Measurements from ENCODE around the gene PSORS1C1. TPM values are rescaled to one million over a fixed set of nuclear protein-coding genes. Genes with fewer than 3 reads are reported as not detected.

The PSORS1C1 gene
- total RNA-seq, 1 experiment from 2014 or later: 0.48 TPM

GRCh38 chr6:31125162-31125561 is 10.6 kb downstream of the PSORS1C1 start:
- Histone ChIP-seq H3K23ac (ENCODE audit: insufficient read length, low read depth, low read length) (no peak overlapping the region), H3T11ph (ENCODE audit: low read length) (no peak overlapping the region), H3K56ac (ENCODE audit: insufficient read length, low read depth, low read length) (no peak overlapping the region), H3K9me3 (ENCODE audit: control insufficient read depth, low read depth, low read length) (no peaks in the 10 kb centered on the region), H4K8ac (replicated peaks; ENCODE audit: insufficient read length, low read depth, low read length) (no peak overlapping the region), H3K9ac (ENCODE audit: extremely low read depth, insufficient read length, low read length) (no peak overlapping the region), H2BK12ac (ENCODE audit: insufficient read length, low read depth, low read length) (no peak overlapping the region), H3K79me1 (ENCODE audit: insufficient read depth, low read depth, low read length, poor library complexity, severe bottlenecking) (no peaks in the 10 kb centered on the region), H2AK5ac (ENCODE audit: insufficient read length, low read length) (no peak overlapping the region), H4K20me1 (ENCODE audit: control insufficient read depth, insufficient read depth, insufficient read length) (no peaks in the 10 kb centered on the region), H3K27ac (ENCODE audit: insufficient read length, low read depth, low read length) (no peak overlapping the region), H3K4me2 (ENCODE audit: insufficient read depth, insufficient read length, low read length) (no peak overlapping the region), H3K18ac (ENCODE audit: insufficient read length, low read depth, low read length) (no peak overlapping the region), H4K91ac (ENCODE audit: insufficient read length, low read depth, low read length) (no peak overlapping the region), H2BK5ac (ENCODE audit: insufficient read length, low read length) (no peak overlapping the region), H3K27me3 (ENCODE audit: insufficient read depth, low read length) (no peaks in the 10 kb centered on the region), H2AFZ (ENCODE audit: low read length) (no peak overlapping the region), H2BK20ac (ENCODE audit: low read depth, low read length, poor library complexity, severe bottlenecking) (no peak overlapping the region), H4K5ac (ENCODE audit: insufficient read length, low read depth, low read length) (no peak overlapping the region), H3K14ac (ENCODE audit: insufficient read depth, low read length) (0 out of 2 replicates have a peak overlapping the region, but pooled peaks have one; percentile 24), H3K79me2 (ENCODE audit: insufficient read depth, low read length) (no peaks in the 10 kb centered on the region), H3K4me1 (ENCODE audit: insufficient read depth, low read length) (no peaks in the 10 kb centered on the region), H3K23me2 (ENCODE audit: insufficient read length, low read depth, low read length, poor library complexity, severe bottlenecking) (no peaks in the 10 kb centered on the region), H3K4ac (ENCODE audit: low read depth, low read length) (no peak overlapping the region), H2BK120ac (ENCODE audit: low read depth, low read length, poor library complexity, severe bottlenecking) (no peak overlapping the region), H2BK15ac (ENCODE audit: low read depth, low read length) (no peak overlapping the region)
- Mint-ChIP-seq H3K9me3 (no peaks in the 10 kb centered on the region; a peak in 1 of 5 replicates), H3K27me3 (ENCODE audit: low read depth) (peaks cover 13% of the 10 kb centered on the region), H3K36me3 (ENCODE audit: insufficient read depth in 1 of 3, low read depth in 3 of 3) (no peaks in the 10 kb centered on the region), H3K27ac (peak overlapping the region in 1 of 3 experiments; percentile 32; a peak in 1 of 7 replicates), H3K4me3 (no peak overlapping the region), H3K4me1 (peaks cover 36 to 42% of the 10 kb centered on the region in 2 experiments)
- no CpG with 5 or more reads among the region's 8 CpGs for WGBS (ENCODE audit: extremely low coverage, insufficient read length, low lambda C conversion rate)
- DNase-seq: no peak
- no peak for TF ChIP-seq CTCF (conservative IDR thresholded peaks at IDR 0.05)
